Measurements from ENCODE around the gene CPXM2.

DNA sequence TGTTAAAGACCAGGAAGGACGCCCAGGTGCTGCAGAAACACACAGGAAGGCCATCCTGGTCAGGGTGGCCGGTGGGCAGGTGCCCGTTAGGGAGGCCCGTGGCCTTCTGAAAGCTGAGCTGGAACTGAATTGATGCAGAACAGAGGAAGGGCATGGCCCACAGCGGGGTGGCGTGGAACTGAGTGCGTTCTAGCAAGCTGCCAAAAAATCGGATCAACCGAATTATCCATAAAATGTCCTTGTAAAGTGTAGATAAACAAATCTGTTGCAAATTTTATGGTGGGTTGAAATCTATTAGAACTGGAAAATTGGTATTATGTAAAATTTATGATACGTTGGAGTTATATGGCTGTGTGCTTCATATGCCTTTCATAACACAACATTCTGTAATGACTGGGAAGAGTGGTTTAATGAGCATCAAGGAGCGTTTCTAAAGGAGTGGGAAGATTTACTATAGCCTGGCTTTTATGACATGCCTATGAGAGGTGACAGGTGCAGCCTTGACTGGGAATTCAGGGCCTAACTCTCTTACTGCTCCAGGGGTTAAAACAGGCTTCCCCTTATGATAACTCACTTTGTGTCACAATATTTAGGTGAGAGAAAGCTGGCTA, 117.4 kb downstream of the CPXM2 start:
- TF ChIP-seq POLR2AphosphoS5 (IDR thresholded peaks at IDR 0.05; ENCODE audit: low read depth, low read length), result no peak
- TF ChIP-seq, protein P1, sequence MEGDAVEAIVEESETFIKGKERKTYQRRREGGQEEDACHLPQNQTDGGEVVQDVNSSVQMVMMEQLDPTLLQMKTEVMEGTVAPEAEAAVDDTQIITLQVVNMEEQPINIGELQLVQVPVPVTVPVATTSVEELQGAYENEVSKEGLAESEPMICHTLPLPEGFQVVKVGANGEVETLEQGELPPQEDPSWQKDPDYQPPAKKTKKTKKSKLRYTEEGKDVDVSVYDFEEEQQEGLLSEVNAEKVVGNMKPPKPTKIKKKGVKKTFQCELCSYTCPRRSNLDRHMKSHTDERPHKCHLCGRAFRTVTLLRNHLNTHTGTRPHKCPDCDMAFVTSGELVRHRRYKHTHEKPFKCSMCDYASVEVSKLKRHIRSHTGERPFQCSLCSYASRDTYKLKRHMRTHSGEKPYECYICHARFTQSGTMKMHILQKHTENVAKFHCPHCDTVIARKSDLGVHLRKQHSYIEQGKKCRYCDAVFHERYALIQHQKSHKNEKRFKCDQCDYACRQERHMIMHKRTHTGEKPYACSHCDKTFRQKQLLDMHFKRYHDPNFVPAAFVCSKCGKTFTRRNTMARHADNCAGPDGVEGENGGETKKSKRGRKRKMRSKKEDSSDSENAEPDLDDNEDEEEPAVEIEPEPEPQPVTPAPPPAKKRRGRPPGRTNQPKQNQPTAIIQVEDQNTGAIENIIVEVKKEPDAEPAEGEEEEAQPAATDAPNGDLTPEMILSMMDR (IDR thresholded peaks at IDR 0.05), result no peak
- TF ChIP-seq, protein P2, sequence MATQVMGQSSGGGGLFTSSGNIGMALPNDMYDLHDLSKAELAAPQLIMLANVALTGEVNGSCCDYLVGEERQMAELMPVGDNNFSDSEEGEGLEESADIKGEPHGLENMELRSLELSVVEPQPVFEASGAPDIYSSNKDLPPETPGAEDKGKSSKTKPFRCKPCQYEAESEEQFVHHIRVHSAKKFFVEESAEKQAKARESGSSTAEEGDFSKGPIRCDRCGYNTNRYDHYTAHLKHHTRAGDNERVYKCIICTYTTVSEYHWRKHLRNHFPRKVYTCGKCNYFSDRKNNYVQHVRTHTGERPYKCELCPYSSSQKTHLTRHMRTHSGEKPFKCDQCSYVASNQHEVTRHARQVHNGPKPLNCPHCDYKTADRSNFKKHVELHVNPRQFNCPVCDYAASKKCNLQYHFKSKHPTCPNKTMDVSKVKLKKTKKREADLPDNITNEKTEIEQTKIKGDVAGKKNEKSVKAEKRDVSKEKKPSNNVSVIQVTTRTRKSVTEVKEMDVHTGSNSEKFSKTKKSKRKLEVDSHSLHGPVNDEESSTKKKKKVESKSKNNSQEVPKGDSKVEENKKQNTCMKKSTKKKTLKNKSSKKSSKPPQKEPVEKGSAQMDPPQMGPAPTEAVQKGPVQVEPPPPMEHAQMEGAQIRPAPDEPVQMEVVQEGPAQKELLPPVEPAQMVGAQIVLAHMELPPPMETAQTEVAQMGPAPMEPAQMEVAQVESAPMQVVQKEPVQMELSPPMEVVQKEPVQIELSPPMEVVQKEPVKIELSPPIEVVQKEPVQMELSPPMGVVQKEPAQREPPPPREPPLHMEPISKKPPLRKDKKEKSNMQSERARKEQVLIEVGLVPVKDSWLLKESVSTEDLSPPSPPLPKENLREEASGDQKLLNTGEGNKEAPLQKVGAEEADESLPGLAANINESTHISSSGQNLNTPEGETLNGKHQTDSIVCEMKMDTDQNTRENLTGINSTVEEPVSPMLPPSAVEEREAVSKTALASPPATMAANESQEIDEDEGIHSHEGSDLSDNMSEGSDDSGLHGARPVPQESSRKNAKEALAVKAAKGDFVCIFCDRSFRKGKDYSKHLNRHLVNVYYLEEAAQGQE (IDR thresholded peaks at IDR 0.05; ENCODE audit: insufficient read depth in 1 of 2, low read depth in 2 of 2, low read length in 1 of 2), result no peak

Measured in Panc1 (cell line).